Amniotic stem cell (primary cell): ENCODE measurements around the gene ATP8B1.
A peak's percentile ranks its signal among the peaks of the same experiment; 100 is the strongest.
"Not testable (repeated sequence)": the region's sequence is repeated elsewhere in the genome, so short reads cannot be mapped to it uniquely, and the experiment has no call there.

Source experiments
- DNase-seq: peaks from one replicate; lab custom pipeline; 2025; lab: John Stamatoyannopoulos, UW

Gene ATP8B1

GRCh38 chr18:57803103-57803969 lies at the start of gene ATP8B1:
TSS of gene ATP8B1 (minus strand) at chr18:57803315. CDS start at chr18:57731807, 71,508 bp downstream.
- peak; percentile 31 for DNase-seq

GRCh38 chr18:57850063-57850462 lies 46.9 kb upstream of the ATP8B1 start:
- no peak for DNase-seq

GRCh38 chr18:57848374-57848773 lies 45.3 kb upstream of the ATP8B1 start:
- DNase-seq: not testable (repeated sequence)

GRCh38 chr18:57847431-57847830 lies 44.3 kb upstream of the ATP8B1 start:
- DNase-seq: not testable (repeated sequence)

- peak; percentile 77 for DNase-seq
These were observed 43.1 kb upstream of the ATP8B1 start for GRCh38 chr18:57846258-57846657.

GRCh38 chr18:57845605-57846074 lies 42.5 kb upstream of the ATP8B1 start:
- DNase-seq: no peak

GRCh38 chr18:57844319-57844718 lies 41.2 kb upstream of the ATP8B1 start:
- DNase-seq: no peak

GRCh38 chr18:57843386-57843785 lies 40.3 kb upstream of the ATP8B1 start:
- no peak for DNase-seq

GRCh38 chr18:57841568-57841967 lies 38.5 kb upstream of the ATP8B1 start:
- no peak for DNase-seq

- DNase-seq: peak; percentile 76
These were observed 36.8 kb upstream of the ATP8B1 start for GRCh38 chr18:57839942-57840381.

GRCh38 chr18:57837917-57838548 lies 34.9 kb upstream of the ATP8B1 start:
- no peak for DNase-seq

- DNase-seq: no peak
These were observed 33.4 kb upstream of the ATP8B1 start for GRCh38 chr18:57836557-57836956.

- no peak for DNase-seq
These were observed 32.8 kb upstream of the ATP8B1 start for GRCh38 chr18:57835904-57836303.

GRCh38 chr18:57834616-57835015 lies 31.5 kb upstream of the ATP8B1 start:
- no peak for DNase-seq

- no peak for DNase-seq
These were observed 30.5 kb upstream of the ATP8B1 start for GRCh38 chr18:57833441-57834101.

- no peak for DNase-seq
These were observed 29.6 kb upstream of the ATP8B1 start for GRCh38 chr18:57832730-57833129.

- DNase-seq: no peak
These were observed 28.7 kb upstream of the ATP8B1 start for GRCh38 chr18:57831597-57832377.

GRCh38 chr18:57827646-57828045 lies 24.5 kb upstream of the ATP8B1 start:
- DNase-seq: no peak

GRCh38 chr18:57826252-57826651 lies 23.1 kb upstream of the ATP8B1 start:
- no peak for DNase-seq

- DNase-seq: not testable (repeated sequence)
These were observed 17.5 kb upstream of the ATP8B1 start for GRCh38 chr18:57820583-57820982.

- DNase-seq: peak; percentile 40
These were observed 16.8 kb upstream of the ATP8B1 start for GRCh38 chr18:57819671-57820460.
